Dendritic cell treated with granulocyte-macrophage colony-stimulating factor and Interleukin-4, amounts not matched to agents 40 ng/mL and 50 ng/mL, for 4 days (primary cell): Measurements from ENCODE around the gene PLCXD3.

Experiments
- H3K27ac Mint-ChIP-seq: one replicate; pipeline ENCODE4 v1.8.0; 2022; ENCODE audit warnings: mild to moderate bottlenecking, mixed read lengths
- H3K27me3 Mint-ChIP-seq: one replicate; pipeline ENCODE4 v1.8.0; 2022; ENCODE audit warnings: mild to moderate bottlenecking, mixed read lengths
- H3K36me3 Mint-ChIP-seq: one replicate; pipeline ENCODE4 v1.8.0; 2022; ENCODE audit warnings: low read depth, mixed read lengths
- H3K4me1 Mint-ChIP-seq: one replicate; pipeline ENCODE4 v1.8.0; 2022; ENCODE audit warnings: low read depth, mixed read lengths
- H3K4me3 Mint-ChIP-seq: one replicate; pipeline ENCODE4 v1.8.0; 2022; ENCODE audit warnings: mild to moderate bottlenecking, moderate library complexity, mixed read lengths
- H3K9me3 Mint-ChIP-seq: one replicate; pipeline ENCODE4 v1.8.0; 2022; ENCODE audit warnings: mixed read lengths
- intact Hi-C: fragments of 100-400 bp; cut with micrococcal nuclease; formaldehyde crosslinking; loops from one replicate; pipeline ENCODE4 v1.15.0; 2022

PLCXD3 gene

DNA sequence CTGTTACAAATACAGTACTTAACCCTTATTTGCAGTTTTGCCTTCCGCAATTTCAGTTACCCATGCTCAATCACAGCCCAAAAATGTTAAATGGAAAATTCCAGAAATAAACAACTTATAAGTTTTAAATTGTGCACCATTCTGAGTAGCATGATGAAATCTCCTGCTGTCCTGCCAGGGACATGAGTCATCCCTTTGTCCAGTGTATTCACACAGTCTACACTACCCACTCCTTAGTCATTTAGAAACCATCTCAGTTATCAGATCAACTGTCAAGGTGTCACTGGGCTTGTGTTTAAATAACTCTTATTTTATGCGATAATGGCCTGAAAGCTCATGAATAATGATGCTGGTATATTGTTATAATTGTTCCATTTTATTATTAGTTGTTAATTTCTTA lies 95.8 kb downstream of the PLCXD3 start:
- H3K4me1 Mint-ChIP-seq, result no peaks in the 10 kb centered on the region
- H3K27me3 Mint-ChIP-seq, result no peaks in the 10 kb centered on the region
- H3K9me3 Mint-ChIP-seq, result no peaks in the 10 kb centered on the region
- H3K27ac Mint-ChIP-seq, result no peak overlapping the region
- no peaks in the 10 kb centered on the region for H3K36me3 Mint-ChIP-seq
- no peak overlapping the region for H3K4me3 Mint-ChIP-seq
- intact Hi-C loops, result no loop called here

DNA sequence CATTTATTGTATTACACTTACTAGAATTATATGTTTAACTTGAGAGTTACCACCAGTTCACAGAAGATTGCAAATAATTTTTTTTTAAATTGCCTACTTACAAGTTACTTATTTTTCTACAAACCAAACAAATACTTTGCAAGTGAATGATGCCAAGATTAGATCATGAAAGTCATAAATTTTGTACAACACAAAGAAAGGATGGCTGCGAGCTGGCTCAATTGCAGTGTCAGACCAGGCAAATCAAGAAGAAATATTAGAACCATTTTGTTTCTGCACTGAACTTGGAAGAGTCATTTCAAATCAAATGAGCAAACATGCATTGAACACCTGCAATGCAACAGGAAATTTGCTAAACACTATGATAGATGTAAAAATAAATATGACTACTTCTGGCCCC lies 97.3 kb downstream of the PLCXD3 start:
- no peaks in the 10 kb centered on the region for H3K9me3 Mint-ChIP-seq
- no peaks in the 10 kb centered on the region for H3K36me3 Mint-ChIP-seq
- H3K4me1 Mint-ChIP-seq, result no peaks in the 10 kb centered on the region
- H3K27me3 Mint-ChIP-seq, result no peaks in the 10 kb centered on the region
- H3K27ac Mint-ChIP-seq, result no peak overlapping the region
- H3K4me3 Mint-ChIP-seq, result no peak overlapping the region
- intact Hi-C loops, result no loop called here

DNA sequence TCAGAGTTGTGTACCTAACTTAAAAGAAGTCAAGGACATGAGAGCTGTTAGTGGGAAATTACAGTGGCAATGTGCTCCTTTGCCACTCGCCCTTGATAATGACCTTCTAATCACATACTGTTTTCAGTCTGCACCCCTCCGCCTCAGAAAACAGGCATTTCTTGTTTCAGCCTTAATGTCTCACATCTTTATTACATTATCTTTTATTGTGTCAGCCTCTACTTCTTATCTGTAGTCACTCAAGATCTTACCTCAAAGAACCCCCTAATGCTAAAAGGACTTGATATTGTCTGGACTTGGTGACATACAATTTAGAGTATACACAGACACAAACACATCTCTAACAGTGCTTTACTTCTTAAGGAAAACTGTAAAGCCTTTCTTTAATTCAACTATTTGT lies 97.9 kb downstream of the PLCXD3 start:
- H3K4me1 Mint-ChIP-seq, result no peaks in the 10 kb centered on the region
- H3K27me3 Mint-ChIP-seq, result no peaks in the 10 kb centered on the region
- H3K36me3 Mint-ChIP-seq, result no peaks in the 10 kb centered on the region
- H3K9me3 Mint-ChIP-seq, result no peaks in the 10 kb centered on the region
- no peak overlapping the region for H3K4me3 Mint-ChIP-seq
- no peak overlapping the region for H3K27ac Mint-ChIP-seq
- intact Hi-C loops, result no loop called here

DNA sequence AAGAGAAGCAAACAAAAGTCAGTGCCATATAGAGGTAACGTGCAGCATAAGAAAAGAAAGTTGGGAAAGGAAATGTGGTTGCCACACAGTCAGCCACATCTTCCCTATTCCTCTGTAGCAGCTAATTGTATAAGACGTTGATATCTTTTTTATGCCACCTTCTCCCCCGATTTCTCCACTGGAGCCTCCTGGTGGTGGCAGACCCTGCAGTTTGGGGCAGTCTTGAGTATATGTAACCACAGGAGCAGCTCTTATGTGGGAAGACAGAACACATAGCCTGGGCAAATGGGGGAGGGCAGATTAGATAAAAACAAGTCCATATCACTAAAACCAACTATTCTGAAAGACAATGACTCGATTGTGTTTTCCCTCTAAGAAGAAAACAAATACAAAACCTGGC lies 99.7 kb downstream of the PLCXD3 start:
- intact Hi-C loops, result no loop called here
- Mint-ChIP-seq H3K27ac (no peak overlapping the region), H3K4me3 (no peak overlapping the region), H3K4me1 (no peaks in the 10 kb centered on the region), H3K36me3 (no peaks in the 10 kb centered on the region), H3K9me3 (no peaks in the 10 kb centered on the region), H3K27me3 (no peaks in the 10 kb centered on the region)

DNA sequence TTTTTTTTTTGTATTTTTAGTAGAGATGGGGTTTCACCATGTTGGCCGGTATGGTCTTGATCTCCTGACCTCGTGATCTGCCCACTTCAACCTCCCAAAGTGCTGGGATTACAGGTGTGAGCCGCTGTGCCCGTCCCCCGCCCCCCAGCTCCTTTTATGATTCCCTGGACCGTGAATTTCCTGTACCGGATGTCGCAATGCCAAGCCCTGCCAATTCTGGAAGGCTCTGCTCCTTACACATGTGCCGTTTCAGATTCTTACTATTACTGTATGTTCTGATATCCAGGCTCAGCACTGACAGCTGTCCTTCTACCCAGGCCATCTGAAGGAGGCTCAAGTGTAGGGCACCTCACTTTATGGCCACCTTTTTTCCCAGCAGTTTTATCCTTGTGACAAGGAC lies 100.1 kb downstream of the PLCXD3 start:
- Mint-ChIP-seq H3K4me1 (no peaks in the 10 kb centered on the region), H3K27ac (no peak overlapping the region), H3K27me3 (no peaks in the 10 kb centered on the region), H3K9me3 (no peaks in the 10 kb centered on the region), H3K4me3 (no peak overlapping the region), H3K36me3 (no peaks in the 10 kb centered on the region)
- intact Hi-C loops, result no loop called here

DNA sequence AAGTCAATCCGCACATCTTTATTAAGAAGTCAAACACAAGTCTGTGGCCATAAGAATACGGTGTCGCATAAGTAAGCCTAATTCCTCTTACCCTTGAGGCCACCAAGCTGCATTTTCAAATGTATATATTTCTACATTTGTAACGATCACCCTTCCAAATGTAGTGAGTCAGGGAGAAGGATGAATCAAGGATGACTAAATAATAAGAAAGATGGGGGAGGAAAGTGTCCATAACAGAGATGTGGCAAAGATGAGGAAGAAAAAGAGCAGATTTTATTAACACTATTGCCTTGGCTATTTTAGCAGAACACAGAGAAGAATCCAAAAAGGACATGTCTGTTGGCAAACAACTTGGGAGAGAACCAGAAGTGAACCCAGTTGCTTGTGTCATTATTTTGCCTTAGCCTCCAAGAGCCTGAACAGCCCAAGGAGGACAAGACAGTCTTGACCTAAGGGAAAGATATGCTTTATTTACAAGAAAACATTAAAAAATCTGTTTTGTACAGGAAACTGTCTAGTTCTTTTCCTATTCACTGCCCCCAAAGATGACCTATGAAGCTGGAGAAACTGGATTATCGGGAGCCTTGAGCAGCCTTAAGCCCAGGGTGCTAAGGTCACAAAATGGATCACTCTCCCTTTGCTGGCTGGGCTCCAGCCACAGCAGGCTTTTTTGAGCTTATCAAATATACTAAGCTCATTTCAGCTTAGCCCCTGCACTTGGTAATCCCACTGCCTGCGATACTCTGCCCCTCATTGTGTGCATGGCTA lies 101.5 kb downstream of the PLCXD3 start:
- intact Hi-C loops, result no loop called here
- H3K9me3 Mint-ChIP-seq, result no peaks in the 10 kb centered on the region
- H3K27ac Mint-ChIP-seq, result no peak overlapping the region
- H3K36me3 Mint-ChIP-seq, result no peaks in the 10 kb centered on the region
- H3K4me3 Mint-ChIP-seq, result no peak overlapping the region
- no peaks in the 10 kb centered on the region for H3K4me1 Mint-ChIP-seq
- H3K27me3 Mint-ChIP-seq, result no peaks in the 10 kb centered on the region

DNA sequence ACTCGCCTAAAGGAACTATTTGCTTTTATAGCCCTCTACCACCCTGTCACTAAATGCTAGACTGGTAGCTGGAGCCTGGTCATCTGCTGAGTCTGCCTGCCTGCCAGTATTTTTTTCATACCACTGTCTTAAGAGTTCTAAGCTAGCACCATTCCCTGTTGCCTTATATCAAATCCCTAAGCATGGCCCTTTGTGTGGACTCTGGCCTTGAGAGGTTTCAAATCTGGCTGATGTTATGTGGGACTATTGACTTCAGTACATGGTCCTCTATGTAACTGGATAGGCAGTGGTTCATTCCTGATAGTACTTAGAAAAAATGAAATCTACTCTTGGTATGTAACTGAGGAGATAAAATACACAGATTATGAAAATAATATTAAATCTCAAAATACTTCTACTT lies 103.5 kb downstream of the PLCXD3 start:
- Mint-ChIP-seq H3K4me1 (no peaks in the 10 kb centered on the region), H3K9me3 (no peaks in the 10 kb centered on the region), H3K4me3 (no peak overlapping the region), H3K27ac (no peak overlapping the region), H3K36me3 (no peaks in the 10 kb centered on the region), H3K27me3 (no peaks in the 10 kb centered on the region)
- intact Hi-C loops, result no loop called here

DNA sequence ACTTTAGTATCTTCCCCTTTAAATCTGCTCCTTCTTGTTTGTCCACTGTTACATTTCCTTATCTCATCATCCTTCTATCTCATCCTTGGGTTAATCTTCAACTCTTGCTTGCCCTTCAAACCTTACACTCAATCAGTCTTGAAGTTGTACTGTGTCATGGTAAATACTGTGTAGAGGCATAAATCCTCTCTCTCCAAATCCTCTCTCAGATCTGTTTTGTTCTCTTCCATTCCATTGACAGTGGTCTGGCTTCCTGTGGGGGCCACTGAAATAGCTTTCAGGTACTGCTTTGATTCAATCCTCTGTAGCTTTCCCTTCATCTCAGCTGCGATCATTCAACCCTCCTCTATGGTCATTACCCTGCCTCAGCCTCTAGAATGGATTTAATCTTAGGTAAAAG lies 104.0 kb downstream of the PLCXD3 start:
- no peak overlapping the region for H3K27ac Mint-ChIP-seq
- intact Hi-C loops, result no loop called here
- H3K36me3 Mint-ChIP-seq, result no peaks in the 10 kb centered on the region
- H3K27me3 Mint-ChIP-seq, result no peaks in the 10 kb centered on the region
- no peaks in the 10 kb centered on the region for H3K9me3 Mint-ChIP-seq
- no peaks in the 10 kb centered on the region for H3K4me1 Mint-ChIP-seq
- no peak overlapping the region for H3K4me3 Mint-ChIP-seq

DNA sequence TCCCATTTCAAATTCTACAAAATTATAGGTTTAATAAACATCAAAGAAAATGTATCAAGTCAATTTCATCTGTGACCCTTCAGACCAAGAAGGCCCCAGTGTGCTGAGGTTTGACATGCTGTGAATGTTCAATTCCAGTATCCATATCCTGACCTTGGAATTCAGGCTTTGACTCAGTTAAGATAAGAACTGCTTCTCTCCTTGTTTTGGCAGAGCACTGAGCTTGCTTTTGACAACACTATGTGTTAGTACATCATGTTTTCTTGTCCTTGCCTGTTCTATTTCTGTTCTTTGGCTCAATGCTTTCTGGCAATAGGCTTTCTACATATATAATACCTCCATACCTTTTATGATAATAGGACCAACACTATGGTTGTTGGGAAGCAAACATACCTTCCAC lies 105.6 kb downstream of the PLCXD3 start:
- Mint-ChIP-seq H3K27me3 (no peaks in the 10 kb centered on the region), H3K36me3 (no peaks in the 10 kb centered on the region), H3K27ac (no peak overlapping the region), H3K4me3 (no peak overlapping the region), H3K4me1 (no peaks in the 10 kb centered on the region), H3K9me3 (no peaks in the 10 kb centered on the region)
- intact Hi-C loops, result no loop called here

DNA sequence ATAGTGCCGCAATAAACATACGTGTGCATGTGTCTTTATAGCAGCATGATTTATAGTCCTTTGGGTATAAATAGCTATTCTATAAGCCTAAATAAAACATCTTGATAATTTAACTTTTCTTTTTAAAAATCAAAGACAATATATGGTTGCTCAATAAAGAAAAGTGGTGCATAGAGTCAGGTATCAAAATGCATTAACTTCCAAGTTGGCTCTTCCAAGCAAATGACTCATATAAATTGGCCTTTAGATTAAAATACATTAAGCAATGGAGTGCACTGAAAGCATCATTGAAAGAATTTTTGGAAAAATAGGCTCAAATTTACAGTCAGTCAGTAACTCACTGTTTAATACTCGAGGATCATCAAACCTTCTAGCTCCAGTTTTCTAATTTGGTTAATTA lies 106.6 kb downstream of the PLCXD3 start:
- H3K27ac Mint-ChIP-seq, result no peak overlapping the region
- no peaks in the 10 kb centered on the region for H3K4me1 Mint-ChIP-seq
- intact Hi-C loops, result no loop called here
- no peak overlapping the region for H3K4me3 Mint-ChIP-seq
- H3K36me3 Mint-ChIP-seq, result no peaks in the 10 kb centered on the region
- no peaks in the 10 kb centered on the region for H3K27me3 Mint-ChIP-seq
- H3K9me3 Mint-ChIP-seq, result no peaks in the 10 kb centered on the region

DNA sequence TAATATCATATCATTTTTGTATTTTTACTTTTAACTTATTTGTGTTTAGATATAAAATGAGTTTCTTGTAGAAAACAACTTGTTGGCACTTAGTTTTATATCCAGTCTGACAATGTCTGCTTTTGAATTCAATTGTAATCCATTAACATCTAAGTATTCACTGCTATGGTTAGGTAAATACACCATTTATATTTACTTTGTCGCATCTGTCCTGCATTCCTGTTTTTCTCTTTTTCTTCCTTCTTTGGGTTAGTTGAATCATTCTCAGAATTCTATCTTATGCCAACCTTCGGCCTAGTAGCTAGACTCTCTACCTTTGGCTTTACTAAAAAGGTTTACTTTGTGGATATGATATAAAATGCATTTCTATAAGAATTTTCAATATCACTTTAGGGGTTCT lies 107.6 kb downstream of the PLCXD3 start:
- H3K4me3 Mint-ChIP-seq, result no peak overlapping the region
- peaks cover 8% of the 10 kb centered on the region for H3K9me3 Mint-ChIP-seq
- no peaks in the 10 kb centered on the region for H3K4me1 Mint-ChIP-seq
- no peaks in the 10 kb centered on the region for H3K36me3 Mint-ChIP-seq
- intact Hi-C loops, result no loop called here
- no peaks in the 10 kb centered on the region for H3K27me3 Mint-ChIP-seq
- no peak overlapping the region for H3K27ac Mint-ChIP-seq

DNA sequence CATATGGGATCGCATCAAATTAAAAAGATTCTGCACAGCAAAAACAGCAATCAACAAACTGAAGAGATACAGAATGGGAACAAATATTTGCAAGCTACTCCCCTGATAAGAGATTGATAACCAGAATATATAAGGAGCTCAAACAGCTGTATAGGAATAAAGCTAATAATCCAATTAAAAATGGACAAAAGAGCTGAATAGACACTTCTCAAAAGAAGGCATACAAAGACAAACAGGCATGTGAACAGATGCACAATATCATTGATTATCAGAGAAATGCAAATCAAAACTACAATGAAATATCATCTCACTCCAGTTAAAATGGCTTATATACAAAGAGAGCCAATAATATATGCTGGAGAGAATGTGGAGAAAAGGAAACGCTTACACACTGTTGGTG lies 110.6 kb downstream of the PLCXD3 start:
- Mint-ChIP-seq H3K4me3 (no peak overlapping the region), H3K9me3 (peaks cover 30% of the 10 kb centered on the region), H3K27me3 (no peaks in the 10 kb centered on the region), H3K36me3 (no peaks in the 10 kb centered on the region), H3K4me1 (no peaks in the 10 kb centered on the region), H3K27ac (no peak overlapping the region)
- intact Hi-C loops, result no loop called here

DNA sequence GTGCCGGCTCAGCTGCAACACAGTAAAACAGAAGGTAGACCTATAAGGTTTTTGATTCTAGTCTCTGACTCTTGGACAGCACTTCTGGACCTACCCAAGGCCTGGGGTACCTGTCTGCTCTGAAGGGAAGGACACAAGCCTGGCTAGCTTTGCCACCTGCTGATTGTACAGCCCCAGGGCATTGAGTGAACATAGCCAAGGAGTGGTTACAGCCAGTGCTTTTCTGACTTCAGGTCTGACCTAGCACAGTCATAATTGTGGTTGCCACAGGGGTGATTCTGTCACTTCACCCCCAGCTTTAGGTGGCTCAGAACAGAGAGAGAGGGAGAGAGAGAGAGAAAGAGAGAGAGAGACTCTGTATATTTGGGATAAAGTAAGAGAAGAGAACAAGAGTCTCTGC lies 118.4 kb downstream of the PLCXD3 start:
- no peaks in the 10 kb centered on the region for H3K27me3 Mint-ChIP-seq
- no peaks in the 10 kb centered on the region for H3K36me3 Mint-ChIP-seq
- no peak overlapping the region for H3K4me3 Mint-ChIP-seq
- H3K27ac Mint-ChIP-seq, result no peak overlapping the region
- H3K4me1 Mint-ChIP-seq, result no peaks in the 10 kb centered on the region
- peaks cover 48% of the 10 kb centered on the region for H3K9me3 Mint-ChIP-seq
- intact Hi-C loops, result no loop called here

DNA sequence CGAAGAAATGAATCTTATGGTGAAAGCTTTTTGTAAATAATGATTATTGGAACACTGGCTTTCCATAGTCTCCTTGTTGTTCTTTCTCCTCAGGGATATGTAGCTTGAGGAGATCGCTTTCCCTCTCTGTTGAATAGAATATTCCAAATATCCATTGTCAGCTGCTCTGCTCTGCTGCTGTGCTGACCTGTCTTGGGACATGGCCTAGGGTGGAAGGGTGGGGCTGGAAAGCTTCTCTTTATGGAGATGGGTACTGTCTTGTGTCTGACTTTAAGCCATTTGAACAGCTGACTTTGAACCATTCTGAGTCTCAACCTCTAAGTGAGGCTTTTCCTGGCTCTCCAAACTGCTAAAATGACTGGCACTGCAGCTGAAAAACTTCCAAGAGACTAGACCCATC lies 135.8 kb downstream of the PLCXD3 start:
- Mint-ChIP-seq H3K4me3 (no peak overlapping the region), H3K4me1 (no peaks in the 10 kb centered on the region), H3K36me3 (no peaks in the 10 kb centered on the region), H3K27ac (no peak overlapping the region), H3K9me3 (peaks cover 10% of the 10 kb centered on the region), H3K27me3 (no peaks in the 10 kb centered on the region)
- intact Hi-C loops, result no loop called here

DNA sequence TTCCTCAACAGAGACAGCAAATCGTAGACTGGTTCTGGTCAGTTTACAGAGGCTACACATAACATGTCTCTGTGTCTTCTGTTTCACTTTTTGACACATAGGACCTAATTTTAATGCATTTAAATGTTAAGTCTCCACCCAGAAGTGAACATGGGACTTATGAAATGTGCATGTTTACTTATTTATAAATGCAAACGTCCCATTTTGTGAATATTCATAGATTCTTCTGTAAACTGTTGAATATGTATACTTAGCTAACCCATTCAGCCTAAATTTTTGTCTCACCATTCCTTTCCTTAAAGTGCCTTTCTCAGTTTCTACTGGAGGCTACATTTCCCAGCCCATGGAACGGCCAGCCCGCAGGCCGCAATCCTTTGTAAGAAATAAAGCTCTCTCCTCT lies 137.2 kb downstream of the PLCXD3 start:
- Mint-ChIP-seq H3K4me3 (no peak overlapping the region), H3K27me3 (no peaks in the 10 kb centered on the region), H3K4me1 (no peaks in the 10 kb centered on the region), H3K36me3 (no peaks in the 10 kb centered on the region), H3K9me3 (peaks cover 10% of the 10 kb centered on the region), H3K27ac (no peak overlapping the region)
- intact Hi-C loops, result no loop called here
